Right lobe of liver (tissue), 4 donors: ENCODE measurements around the gene PRUNE1.
A peak's percentile ranks its signal among the peaks of the same experiment; 100 is the strongest.

Experiments used
- CTCF ChIP-seq, 4 donors: fragments of 200-600 bp in 3 of 4; fragments of 450-650 bp in 1 of 4; IDR thresholded peaks; one replicate each; pipeline versions ENCODE4 v1.5.1 to v1.8.0; 2016 to 2022; ENCODE audit warnings: antibody characterized with exemption in 4 of 4, mild to moderate bottlenecking in 2 of 4
- POLR2A ChIP-seq: fragments of 450-650 bp; IDR thresholded peaks from one replicate; pipeline ENCODE4 v1.6.1; 2017; ENCODE audit warnings: antibody characterized with exemption, mild to moderate bottlenecking
- donor health status: DM: no; HTN: no; CAD: no.
- donor health status: DM: no; HTN: no; CAD: no.
- donor health status: DM: no; HTN: yes; CAD: no.

GRCh38 chr1:150971583-150972416 is 36.4 kb upstream of the PRUNE1 start:
- peak in 1 of 4 donors; percentile 32 for TF ChIP-seq CTCF (IDR thresholded peaks at IDR 0.05)
- TF ChIP-seq POLR2A, result no peak
